Stimulated activated CD4-positive, alpha-beta T cell treated with anti-CD3 and anti-CD28 coated beads, Interleukin-1b, Interleukin-23, amount 100 ng/mL, for 1 hour (primary cell): ENCODE results near the gene OPN3.
"Not testable (repeated sequence)": the region's sequence is repeated elsewhere in the genome, so short reads cannot be mapped to it uniquely, and the experiment has no call there.

Experiments
- DNase-seq, 2 donors: peaks; one replicate each; pipeline ENCODE4 v3.0.0-alpha.2; 2020; ENCODE audit warnings: low read depth in 2 of 2

OPN3 gene

GRCh38 chr1:241640149-241640866 is at the start of gene OPN3, which contains the start of gene CHML:
TSS of gene OPN3 (minus strand) at chr1:241640369. CDS start at chr1:241640254, 115 bp downstream.
TSS of gene CHML (minus strand) at chr1:241640369. CDS start at chr1:241635766, 4,603 bp downstream.
- peak; percentile 80 to 88 for DNase-seq

- no peak for DNase-seq
Measured at GRCh38 chr1:241688940-241689368, 48.8 kb upstream of the OPN3 start.

- no peak for DNase-seq
Measured at GRCh38 chr1:241684108-241684507, 43.9 kb upstream of the OPN3 start.

- DNase-seq = no peak
Measured at GRCh38 chr1:241682921-241683320, 42.8 kb upstream of the OPN3 start.

- DNase-seq = not testable (repeated sequence)
Measured at GRCh38 chr1:241681861-241682448, 41.8 kb upstream of the OPN3 start.

GRCh38 chr1:241679961-241680360 is 39.8 kb upstream of the OPN3 start:
- DNase-seq = no peak

- no peak for DNase-seq
Measured at GRCh38 chr1:241679404-241679803, 39.2 kb upstream of the OPN3 start.

GRCh38 chr1:241678536-241678935 is 38.4 kb upstream of the OPN3 start:
- no peak for DNase-seq

- no peak for DNase-seq
Measured at GRCh38 chr1:241677201-241677600, 37.0 kb upstream of the OPN3 start.

GRCh38 chr1:241675983-241676382 is 35.8 kb upstream of the OPN3 start:
- DNase-seq = no peak

- DNase-seq = no peak
Measured at GRCh38 chr1:241674805-241675384, 34.7 kb upstream of the OPN3 start.

- no peak for DNase-seq
Measured at GRCh38 chr1:241672301-241672700, 32.1 kb upstream of the OPN3 start.

GRCh38 chr1:241666419-241666818 is 26.2 kb upstream of the OPN3 start:
- no peak for DNase-seq

GRCh38 chr1:241660424-241660972 is 20.3 kb upstream of the OPN3 start:
- no peak for DNase-seq

GRCh38 chr1:241659016-241659415 is 18.8 kb upstream of the OPN3 start:
- not testable (repeated sequence) for DNase-seq

GRCh38 chr1:241658081-241658793 is 18.1 kb upstream of the OPN3 start:
- no peak for DNase-seq

GRCh38 chr1:241654641-241655040 is 14.5 kb upstream of the OPN3 start:
- DNase-seq = no peak

- no peak for DNase-seq
Measured at GRCh38 chr1:241654019-241654418, 13.8 kb upstream of the OPN3 start.

- no peak for DNase-seq
Measured at GRCh38 chr1:241652012-241652411, 11.8 kb upstream of the OPN3 start, which contains the start of gene WDR64. TSS of gene WDR64 (plus strand) at chr1:241652281. CDS start at chr1:241652485, 204 bp downstream.

GRCh38 chr1:241648159-241648558 is 8.0 kb upstream of the OPN3 start:
- DNase-seq = no peak

- DNase-seq = no peak
Measured at GRCh38 chr1:241647658-241648057, 7.5 kb upstream of the OPN3 start.

GRCh38 chr1:241646201-241646600 is 6.0 kb upstream of the OPN3 start:
- no peak for DNase-seq
